ENCODE data around the gene LZTR1. TPM values are rescaled to one million over a fixed set of nuclear protein-coding genes. Genes with fewer than 3 reads are reported as not detected.

Gene LZTR1
- total and polyA plus RNA-seq, 2 of the 8 experiments (the other 6 are each of a cell fraction or from before 2014, with no cell fraction given) = 22.3 to 31.0 TPM

DNA sequence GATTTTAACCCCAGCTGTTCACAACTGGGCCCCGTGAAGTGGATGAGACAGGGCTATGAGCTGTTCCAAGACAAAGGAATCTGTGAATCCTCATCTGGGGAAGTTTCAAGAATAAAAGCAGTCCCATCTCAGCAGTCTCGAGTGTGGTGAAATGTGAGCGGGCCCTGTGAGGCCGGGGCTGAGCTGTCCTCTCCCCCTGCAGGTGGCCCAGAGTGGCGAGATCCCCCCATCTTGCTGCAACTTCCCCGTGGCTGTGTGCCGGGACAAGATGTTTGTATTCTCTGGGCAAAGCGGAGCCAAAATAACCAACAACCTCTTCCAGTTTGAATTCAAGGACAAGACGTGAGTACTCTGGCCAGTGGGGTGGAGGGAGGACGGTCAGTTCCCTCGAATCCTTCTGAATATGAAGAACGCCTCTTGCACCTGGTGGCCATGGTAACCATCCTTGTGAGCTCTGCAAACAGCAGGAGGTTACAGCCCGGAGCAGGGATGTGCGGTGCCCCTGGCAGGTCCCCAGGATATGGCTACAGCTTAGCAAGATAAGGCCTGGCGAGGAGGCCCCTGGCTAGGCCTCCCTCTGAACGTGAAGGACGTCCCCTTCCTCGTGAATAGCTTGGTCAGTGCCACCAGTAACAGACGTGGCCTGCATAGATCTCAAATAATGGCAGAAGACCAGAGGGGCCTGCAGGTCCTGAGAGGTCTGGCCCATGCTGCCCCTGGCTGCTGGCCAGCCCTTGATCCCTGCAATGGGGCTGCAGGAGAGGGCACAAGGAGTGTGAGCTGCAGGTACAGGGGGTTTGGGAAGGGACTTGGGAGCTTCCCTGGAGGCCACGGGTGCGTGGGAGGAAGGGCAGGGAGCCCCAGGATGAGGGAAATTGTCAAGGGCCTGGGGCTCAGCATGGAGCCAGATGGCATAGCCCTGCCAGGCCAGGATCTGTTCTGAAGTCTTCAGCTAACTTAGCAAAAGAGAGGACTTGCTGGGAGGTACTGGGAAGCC, 8.4 kb downstream of the LZTR1 start (continued):
- no peak for TF ChIP-seq RFX5 (IDR thresholded peaks at IDR 0.05; ENCODE audit: borderline replicate concordance, low read depth, low read length)
